ENCODE measurements around the gene MKKS. TPM values are rescaled to one million over a fixed set of nuclear protein-coding genes. Genes with fewer than 3 reads are reported as not detected.

MKKS gene
- total and polyA plus RNA-seq, 9 donors: 7.7 to 21.9 (median 15.0) TPM

DNA sequence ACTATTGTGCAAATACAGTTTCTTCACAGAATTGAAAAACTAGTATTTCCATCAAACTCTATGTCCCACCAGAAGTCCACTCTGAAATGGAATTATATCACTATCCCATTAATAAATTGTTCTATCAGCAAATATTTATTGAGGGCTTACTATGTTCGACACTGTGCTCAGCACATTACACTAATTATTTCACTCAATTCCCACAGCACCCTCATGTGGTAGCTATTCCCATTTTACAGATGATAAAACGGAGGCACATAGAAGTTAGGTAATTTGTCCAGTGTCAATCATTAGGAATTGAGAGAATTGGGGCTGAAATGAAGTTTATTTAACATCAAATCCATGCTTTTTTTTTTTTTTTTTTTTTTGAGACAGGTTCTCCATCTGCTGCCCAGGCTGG is 52.5 kb downstream of the MKKS start:
- DNase-seq: no peak
- 62 to 73% (median 69%) methylated on average over 2 of the region's 2 CpGs for WGBS, 3 donors

DNA sequence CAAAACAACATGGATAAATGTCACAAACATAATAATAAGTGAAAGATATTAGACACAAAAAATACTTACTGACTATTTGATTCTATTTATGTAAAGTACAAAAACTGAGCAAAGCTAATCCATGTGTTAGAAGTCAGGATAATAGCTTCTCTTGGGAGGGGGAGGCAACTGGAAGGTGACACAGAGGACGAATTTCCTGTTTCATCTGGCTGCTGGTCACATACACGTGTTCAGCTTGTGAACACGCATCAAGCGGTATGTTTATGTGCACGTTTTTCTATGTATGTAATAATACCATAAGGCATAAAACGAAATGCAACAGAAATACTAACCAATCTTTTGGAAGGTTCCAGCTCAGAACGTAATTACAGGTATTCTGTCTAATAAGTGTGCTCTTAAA is 54.3 kb downstream of the MKKS start:
- H3K27ac ChIP-seq: no peak overlapping the region
- TF ChIP-seq, protein P1, sequence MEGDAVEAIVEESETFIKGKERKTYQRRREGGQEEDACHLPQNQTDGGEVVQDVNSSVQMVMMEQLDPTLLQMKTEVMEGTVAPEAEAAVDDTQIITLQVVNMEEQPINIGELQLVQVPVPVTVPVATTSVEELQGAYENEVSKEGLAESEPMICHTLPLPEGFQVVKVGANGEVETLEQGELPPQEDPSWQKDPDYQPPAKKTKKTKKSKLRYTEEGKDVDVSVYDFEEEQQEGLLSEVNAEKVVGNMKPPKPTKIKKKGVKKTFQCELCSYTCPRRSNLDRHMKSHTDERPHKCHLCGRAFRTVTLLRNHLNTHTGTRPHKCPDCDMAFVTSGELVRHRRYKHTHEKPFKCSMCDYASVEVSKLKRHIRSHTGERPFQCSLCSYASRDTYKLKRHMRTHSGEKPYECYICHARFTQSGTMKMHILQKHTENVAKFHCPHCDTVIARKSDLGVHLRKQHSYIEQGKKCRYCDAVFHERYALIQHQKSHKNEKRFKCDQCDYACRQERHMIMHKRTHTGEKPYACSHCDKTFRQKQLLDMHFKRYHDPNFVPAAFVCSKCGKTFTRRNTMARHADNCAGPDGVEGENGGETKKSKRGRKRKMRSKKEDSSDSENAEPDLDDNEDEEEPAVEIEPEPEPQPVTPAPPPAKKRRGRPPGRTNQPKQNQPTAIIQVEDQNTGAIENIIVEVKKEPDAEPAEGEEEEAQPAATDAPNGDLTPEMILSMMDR (IDR thresholded peaks at IDR 0.05): no peak
- TF ChIP-seq POLR2A (IDR thresholded peaks at IDR 0.05) (no peak), EP300 (IDR thresholded peaks at IDR 0.05) (no peak)
- no peaks in the 10 kb centered on the region for H3K9me3 ChIP-seq
- WGBS, 3 donors: 80 to 87% (median 85%) methylated on average over 7 of the region's 7 CpGs
- no peaks in the 10 kb centered on the region for H3K27me3 ChIP-seq
- intact Hi-C loops (cut with DNase I): no loop called here
- no peak for DNase-seq
- no peak overlapping the region for H3K4me3 ChIP-seq
- H3K36me3 ChIP-seq: no peaks in the 10 kb centered on the region
- H3K4me1 ChIP-seq (ENCODE audit: insufficient read depth): no peaks in the 10 kb centered on the region

More for the DNA sequence above, 52.5 kb downstream of the MKKS start:
- Histone ChIP-seq H3K27ac (no peak overlapping the region), H3K36me3 (no peaks in the 10 kb centered on the region), H3K9me3 (no peaks in the 10 kb centered on the region), H3K4me3 (no peak overlapping the region), H3K27me3 (no peaks in the 10 kb centered on the region), H3K4me1 (ENCODE audit: insufficient read depth) (no peaks in the 10 kb centered on the region)
- TF ChIP-seq, protein P1 (IDR thresholded peaks at IDR 0.05): no peak
- no peak for TF ChIP-seq EP300 (IDR thresholded peaks at IDR 0.05)
- TF ChIP-seq POLR2A (IDR thresholded peaks at IDR 0.05): no peak
- intact Hi-C loops (cut with DNase I): no loop called here

DNA sequence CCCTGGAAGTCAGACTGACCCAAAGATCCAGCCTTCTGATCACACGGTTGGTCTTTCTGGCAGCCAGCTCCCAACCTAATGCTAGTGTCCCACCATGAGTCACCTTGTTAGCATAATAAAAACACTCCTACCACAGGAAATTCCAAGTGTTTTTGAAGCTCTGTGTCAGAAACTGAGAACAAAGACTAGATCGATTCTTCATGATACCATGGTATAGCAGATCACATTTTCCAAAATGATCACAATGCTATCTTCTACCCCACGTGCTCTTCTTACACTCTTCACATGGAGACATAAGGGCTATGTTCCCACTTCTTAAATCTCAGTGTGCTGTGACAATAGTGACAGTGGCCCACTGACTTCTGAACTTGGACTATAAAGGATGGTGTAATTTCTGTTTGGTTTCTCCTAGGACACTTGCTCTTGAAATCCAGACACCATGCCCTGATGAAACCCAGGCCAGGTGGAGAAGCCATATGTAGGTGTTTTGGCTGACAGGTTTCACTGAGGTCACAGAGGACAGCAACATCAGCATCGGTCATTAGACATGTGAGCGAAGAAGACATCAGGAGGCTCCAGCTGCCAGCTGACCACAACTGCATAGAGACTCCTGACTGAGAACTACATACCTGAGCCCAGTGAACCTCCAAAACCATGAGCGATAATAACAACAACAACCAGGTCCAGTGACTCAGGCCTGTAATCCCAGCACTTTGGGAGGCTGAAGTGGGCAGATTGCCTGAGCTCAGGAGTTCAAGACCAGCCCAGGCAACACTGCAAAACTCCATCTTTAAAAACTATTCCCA is 57.5 kb downstream of the MKKS start:
- Histone ChIP-seq H3K27ac (no peak overlapping the region), H3K4me3 (no peak overlapping the region), H3K36me3 (no peaks in the 10 kb centered on the region), H3K4me1 (ENCODE audit: insufficient read depth) (no peaks in the 10 kb centered on the region), H3K9me3 (no peaks in the 10 kb centered on the region), H3K27me3 (no peaks in the 10 kb centered on the region)
- intact Hi-C loops (cut with DNase I): no loop called here
- TF ChIP-seq, protein P1 (IDR thresholded peaks at IDR 0.05): no peak
- TF ChIP-seq POLR2A (IDR thresholded peaks at IDR 0.05) (no peak), EP300 (IDR thresholded peaks at IDR 0.05) (no peak)
- DNase-seq: no peak
- WGBS, 3 donors: 82 to 89% (median 88%) methylated on average over 6 of the region's 6 CpGs

DNA sequence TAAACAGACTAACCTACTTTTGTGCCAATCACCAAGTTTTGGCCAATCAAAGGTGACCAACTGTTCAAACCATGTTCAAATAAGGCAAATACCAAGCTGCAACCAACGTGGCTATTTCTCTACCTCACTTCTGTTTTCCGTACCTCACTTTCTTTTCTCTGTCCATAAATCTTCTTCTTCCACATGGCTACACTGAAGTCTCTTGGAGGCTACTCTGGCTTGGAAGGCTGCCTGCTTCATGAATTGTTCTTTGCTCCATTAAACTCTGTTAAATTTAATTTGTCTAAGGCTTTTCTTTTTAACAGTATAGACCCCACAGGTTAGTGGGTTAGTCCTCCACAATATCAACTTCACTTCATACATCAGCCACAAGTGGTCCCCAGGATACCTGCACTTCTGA is 58.8 kb downstream of the MKKS start:
- Histone ChIP-seq H3K27ac (no peak overlapping the region), H3K27me3 (no peaks in the 10 kb centered on the region), H3K4me1 (ENCODE audit: insufficient read depth) (no peaks in the 10 kb centered on the region), H3K4me3 (no peak overlapping the region), H3K9me3 (no peaks in the 10 kb centered on the region), H3K36me3 (no peaks in the 10 kb centered on the region)
- 49 to 66% (median 51%) methylated on average over 2 of the region's 2 CpGs for WGBS, 3 donors
- intact Hi-C loops (cut with DNase I): no loop called here
- TF ChIP-seq POLR2A (IDR thresholded peaks at IDR 0.05): no peak
- TF ChIP-seq, protein P1 (IDR thresholded peaks at IDR 0.05): no peak
- no peak for TF ChIP-seq EP300 (IDR thresholded peaks at IDR 0.05)
- DNase-seq: no peak
